ENCODE measurements around the gene NME5. TPM values are rescaled to one million over a fixed set of nuclear protein-coding genes. Genes with fewer than 3 reads are reported as not detected.
"Not testable (repeated sequence)": the region's sequence is repeated elsewhere in the genome, so short reads cannot be mapped to it uniquely, and the experiment has no call there.

NME5 gene
- total RNA-seq, 1 donor from 2014 or later: 7.3 TPM

DNA sequence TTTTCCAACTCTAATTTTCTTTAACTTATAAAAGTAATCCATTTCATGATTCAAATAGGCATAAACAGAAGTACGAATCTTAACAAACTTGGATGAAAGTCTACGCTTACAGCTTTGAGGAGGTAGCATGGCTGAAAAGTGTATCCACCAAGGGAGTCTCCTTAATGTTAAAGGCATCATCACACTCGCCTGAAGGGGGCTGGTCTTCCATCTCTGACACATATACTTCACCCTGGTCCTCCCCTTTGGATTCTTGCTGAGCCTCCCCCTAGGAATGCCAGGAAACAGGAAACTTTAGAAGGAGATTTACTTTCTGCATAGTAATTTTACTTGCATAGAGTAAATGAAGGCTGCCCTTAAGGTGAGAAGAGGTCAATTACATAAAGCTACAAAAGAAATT lies 10.3 kb upstream of the NME5 start:
- Histone ChIP-seq H3K4me3 (no peak overlapping the region), H3K9me3 (no peaks in the 10 kb centered on the region), H3K4me1 (no peaks in the 10 kb centered on the region), H3K36me3 (no peaks in the 10 kb centered on the region), H3K27ac (no peak overlapping the region), H3K27me3 (ENCODE audit: low read depth) (no peaks in the 10 kb centered on the region)
- TF ChIP-seq, protein P1, sequence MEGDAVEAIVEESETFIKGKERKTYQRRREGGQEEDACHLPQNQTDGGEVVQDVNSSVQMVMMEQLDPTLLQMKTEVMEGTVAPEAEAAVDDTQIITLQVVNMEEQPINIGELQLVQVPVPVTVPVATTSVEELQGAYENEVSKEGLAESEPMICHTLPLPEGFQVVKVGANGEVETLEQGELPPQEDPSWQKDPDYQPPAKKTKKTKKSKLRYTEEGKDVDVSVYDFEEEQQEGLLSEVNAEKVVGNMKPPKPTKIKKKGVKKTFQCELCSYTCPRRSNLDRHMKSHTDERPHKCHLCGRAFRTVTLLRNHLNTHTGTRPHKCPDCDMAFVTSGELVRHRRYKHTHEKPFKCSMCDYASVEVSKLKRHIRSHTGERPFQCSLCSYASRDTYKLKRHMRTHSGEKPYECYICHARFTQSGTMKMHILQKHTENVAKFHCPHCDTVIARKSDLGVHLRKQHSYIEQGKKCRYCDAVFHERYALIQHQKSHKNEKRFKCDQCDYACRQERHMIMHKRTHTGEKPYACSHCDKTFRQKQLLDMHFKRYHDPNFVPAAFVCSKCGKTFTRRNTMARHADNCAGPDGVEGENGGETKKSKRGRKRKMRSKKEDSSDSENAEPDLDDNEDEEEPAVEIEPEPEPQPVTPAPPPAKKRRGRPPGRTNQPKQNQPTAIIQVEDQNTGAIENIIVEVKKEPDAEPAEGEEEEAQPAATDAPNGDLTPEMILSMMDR (IDR thresholded peaks at IDR 0.05): no peak
- DNase-seq: no peak
- ATAC-seq: no peak
- intact Hi-C loops (cut with DNase I): no loop called here

DNA sequence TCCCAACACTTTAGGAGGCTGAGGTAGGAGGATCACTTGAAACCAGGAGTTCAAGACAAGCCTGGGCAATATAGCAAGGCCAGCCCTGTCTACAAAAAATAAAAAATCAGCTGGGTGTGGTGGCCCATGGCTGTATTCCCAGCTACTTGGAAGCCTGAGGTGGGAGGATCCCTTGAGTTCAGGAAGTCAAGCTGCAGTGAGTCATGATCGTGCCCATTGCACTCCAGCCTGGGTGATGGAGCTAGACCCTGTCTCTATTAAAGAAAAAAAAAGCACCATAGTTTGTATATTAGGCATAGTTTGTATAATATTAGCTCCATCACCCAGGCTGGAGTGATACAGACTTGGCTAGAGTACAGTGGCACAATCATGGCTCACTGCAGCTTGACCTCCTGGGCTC lies 9.6 kb upstream of the NME5 start:
- Histone ChIP-seq H3K4me3 (no peak overlapping the region), H3K9me3 (no peaks in the 10 kb centered on the region), H3K27ac (no peak overlapping the region), H3K36me3 (no peaks in the 10 kb centered on the region), H3K4me1 (no peaks in the 10 kb centered on the region), H3K27me3 (ENCODE audit: low read depth) (no peaks in the 10 kb centered on the region)
- ATAC-seq: peak in 1 of 2 donors; percentile 26
- TF ChIP-seq, protein P1 (IDR thresholded peaks at IDR 0.05): no peak
- intact Hi-C loops (cut with DNase I): no loop called here
- no peak for DNase-seq

DNA sequence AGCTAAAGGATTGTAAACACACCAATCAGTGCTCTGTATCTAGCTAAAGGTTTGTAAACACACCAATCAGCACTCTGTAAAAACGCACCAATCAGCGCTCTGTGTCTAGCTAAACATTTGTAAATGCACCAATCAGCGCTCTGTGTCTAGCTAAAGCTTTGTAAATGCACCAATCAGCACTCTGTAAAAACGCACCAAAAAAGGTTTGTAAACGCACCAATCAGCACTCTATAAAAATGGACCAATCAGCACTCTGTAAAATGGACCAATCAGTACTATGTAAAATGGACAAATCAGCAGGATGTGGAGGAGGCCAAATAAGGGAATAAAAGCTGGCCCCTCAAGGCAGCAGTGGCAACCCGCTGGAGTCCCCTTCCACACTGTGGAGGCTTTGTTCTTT lies 4.3 kb upstream of the NME5 start:
- ATAC-seq, H3K27ac ChIP-seq: not testable (repeated sequence)

DNA sequence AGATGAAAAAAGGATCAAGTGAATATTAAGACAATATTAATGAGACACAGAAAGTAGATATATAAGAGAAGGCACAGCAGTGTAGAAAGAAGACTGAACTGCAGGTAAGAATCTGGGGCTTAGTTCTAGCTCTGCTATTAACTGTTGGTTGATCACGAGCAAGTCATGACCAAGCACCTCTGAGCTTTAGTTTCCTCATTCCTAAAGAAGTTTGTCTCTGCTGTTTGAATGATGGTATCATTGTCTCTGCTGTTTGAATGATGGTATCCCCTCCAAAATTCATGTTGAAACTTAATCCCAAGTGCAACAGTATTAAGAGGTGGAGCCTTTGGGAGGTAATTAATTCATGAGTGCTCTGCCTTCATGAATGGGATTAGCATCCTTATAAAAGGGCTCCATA lies 2.5 kb upstream of the NME5 start:
- intact Hi-C loops (cut with DNase I): no loop called here
- no peaks in the 10 kb centered on the region for H3K36me3 ChIP-seq
- no peak overlapping the region for H3K4me3 ChIP-seq
- ATAC-seq (no peak), DNase-seq (no peak)
- no peaks in the 10 kb centered on the region for H3K9me3 ChIP-seq
- peaks cover 6% of the 10 kb centered on the region for H3K4me1 ChIP-seq
- no peak overlapping the region for H3K27ac ChIP-seq
- H3K27me3 ChIP-seq (ENCODE audit: low read depth): peaks cover 3% of the 10 kb centered on the region
- TF ChIP-seq, protein P1 (IDR thresholded peaks at IDR 0.05): no peak

More for the DNA sequence above, 4.3 kb upstream of the NME5 start:
- intact Hi-C loops (cut with DNase I); DNase-seq; H3K27me3 ChIP-seq (ENCODE audit: low read depth); H3K36me3 ChIP-seq; H3K9me3 ChIP-seq; H3K4me3 ChIP-seq; H3K4me1 ChIP-seq: not testable (repeated sequence)

DNA sequence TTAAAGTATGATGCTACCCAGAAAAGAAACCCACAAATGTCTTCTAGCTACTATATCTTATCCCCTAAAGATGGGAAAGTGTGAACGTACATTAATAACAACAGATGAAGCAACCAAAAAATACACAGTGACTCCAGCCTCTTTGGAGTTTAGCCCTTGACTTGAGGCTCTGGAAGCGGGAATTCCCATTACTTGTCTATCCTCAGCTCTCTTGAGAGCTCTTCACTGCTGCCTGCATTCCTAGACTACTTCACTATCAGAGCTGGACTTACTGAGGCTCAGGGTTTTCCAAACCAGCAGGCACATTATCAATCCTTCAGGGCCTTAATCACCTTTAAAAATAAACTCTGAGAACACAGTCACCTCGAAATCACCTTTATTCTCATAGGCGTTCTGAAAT lies 1.0 kb upstream of the NME5 start:
- no peaks in the 10 kb centered on the region for H3K9me3 ChIP-seq
- no peaks in the 10 kb centered on the region for H3K36me3 ChIP-seq
- no peak overlapping the region for H3K27ac ChIP-seq
- TF ChIP-seq, protein P1 (IDR thresholded peaks at IDR 0.05): no peak
- H3K4me1 ChIP-seq: peaks cover 6% of the 10 kb centered on the region
- H3K4me3 ChIP-seq: no peak overlapping the region
- H3K27me3 ChIP-seq (ENCODE audit: low read depth): peaks cover 3% of the 10 kb centered on the region
- DNase-seq: no peak
- intact Hi-C loops (cut with DNase I): no loop called here
- peak in 1 of 2 donors; percentile 68 for ATAC-seq

DNA sequence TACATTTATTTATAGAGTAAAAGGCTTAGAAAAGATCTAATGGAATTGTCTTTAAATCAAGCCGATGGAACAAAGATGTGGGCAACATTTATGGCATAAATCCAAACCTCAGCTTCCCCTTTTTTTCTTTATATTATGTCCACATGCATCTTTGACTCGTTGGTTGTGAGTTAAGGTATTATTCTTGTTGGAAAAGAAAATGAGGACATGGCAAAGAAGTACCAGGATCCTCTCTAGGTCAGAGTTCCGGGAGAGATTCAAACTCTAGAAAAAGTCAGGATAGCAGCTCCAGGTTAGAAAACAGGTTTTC lies 508 bp upstream of the NME5 start:
- TF ChIP-seq, protein P1 (IDR thresholded peaks at IDR 0.05): no peak
- Histone ChIP-seq H3K4me1 (peaks cover 6% of the 10 kb centered on the region), H3K36me3 (no peaks in the 10 kb centered on the region), H3K27ac (no peak overlapping the region), H3K9me3 (no peaks in the 10 kb centered on the region), H3K27me3 (ENCODE audit: low read depth) (peaks cover 3% of the 10 kb centered on the region), H3K4me3 (peak overlapping the region; percentile 64)
- DNase-seq (no peak), ATAC-seq (no peak)
- intact Hi-C loops (cut with DNase I): no loop called here
